ENCODE measurements around the gene MYO1B.

The MYO1B gene

DNA sequence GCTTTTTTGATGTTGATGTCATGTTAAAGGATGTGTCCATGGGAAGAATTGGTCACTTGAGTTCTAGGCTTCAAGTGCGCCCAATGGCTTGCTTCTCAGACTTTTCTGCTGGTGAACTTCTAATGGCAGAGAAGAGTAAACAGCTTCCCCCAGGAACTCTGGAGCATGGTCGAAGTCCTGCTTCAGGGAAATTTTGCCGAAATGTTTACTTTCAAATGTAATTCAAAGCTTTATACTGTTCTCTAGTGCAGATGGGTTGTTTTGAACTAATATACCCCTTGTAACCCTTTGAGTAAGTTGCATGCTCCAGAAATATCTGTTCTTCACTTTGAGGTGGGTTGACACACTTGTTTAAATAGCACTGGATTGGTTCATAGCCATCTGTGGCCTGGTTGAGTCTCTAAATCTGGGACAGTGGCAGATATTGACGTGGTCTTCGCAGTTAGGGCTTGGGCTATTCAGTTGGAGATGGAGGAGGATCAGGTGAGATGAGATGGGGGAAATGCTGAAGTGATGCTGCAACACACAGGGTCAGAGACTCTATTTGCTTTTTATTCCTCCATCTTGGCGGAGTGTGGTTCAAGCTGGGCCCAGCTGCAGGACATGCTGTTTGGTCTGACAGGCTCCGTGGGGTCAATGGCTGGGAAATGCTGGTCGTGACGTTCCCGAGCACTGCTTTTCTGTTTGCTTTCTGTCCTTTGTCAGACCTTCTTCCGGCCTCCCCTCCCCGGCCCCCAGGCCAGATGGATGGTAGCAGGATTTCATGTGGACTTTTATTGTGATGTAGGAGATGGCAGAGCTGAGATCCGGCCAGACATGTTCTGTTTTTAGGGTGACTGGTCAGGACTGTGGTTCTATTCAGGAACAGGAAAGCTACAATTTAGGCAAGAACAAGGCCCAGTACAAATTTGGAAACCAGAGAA, 35.9 kb downstream of the MYO1B start:
- TF ChIP-seq, protein P1, sequence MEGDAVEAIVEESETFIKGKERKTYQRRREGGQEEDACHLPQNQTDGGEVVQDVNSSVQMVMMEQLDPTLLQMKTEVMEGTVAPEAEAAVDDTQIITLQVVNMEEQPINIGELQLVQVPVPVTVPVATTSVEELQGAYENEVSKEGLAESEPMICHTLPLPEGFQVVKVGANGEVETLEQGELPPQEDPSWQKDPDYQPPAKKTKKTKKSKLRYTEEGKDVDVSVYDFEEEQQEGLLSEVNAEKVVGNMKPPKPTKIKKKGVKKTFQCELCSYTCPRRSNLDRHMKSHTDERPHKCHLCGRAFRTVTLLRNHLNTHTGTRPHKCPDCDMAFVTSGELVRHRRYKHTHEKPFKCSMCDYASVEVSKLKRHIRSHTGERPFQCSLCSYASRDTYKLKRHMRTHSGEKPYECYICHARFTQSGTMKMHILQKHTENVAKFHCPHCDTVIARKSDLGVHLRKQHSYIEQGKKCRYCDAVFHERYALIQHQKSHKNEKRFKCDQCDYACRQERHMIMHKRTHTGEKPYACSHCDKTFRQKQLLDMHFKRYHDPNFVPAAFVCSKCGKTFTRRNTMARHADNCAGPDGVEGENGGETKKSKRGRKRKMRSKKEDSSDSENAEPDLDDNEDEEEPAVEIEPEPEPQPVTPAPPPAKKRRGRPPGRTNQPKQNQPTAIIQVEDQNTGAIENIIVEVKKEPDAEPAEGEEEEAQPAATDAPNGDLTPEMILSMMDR (conservative IDR thresholded peaks at IDR 0.05), result no peak
- H3K27ac ChIP-seq, result no peak overlapping the region

DNA sequence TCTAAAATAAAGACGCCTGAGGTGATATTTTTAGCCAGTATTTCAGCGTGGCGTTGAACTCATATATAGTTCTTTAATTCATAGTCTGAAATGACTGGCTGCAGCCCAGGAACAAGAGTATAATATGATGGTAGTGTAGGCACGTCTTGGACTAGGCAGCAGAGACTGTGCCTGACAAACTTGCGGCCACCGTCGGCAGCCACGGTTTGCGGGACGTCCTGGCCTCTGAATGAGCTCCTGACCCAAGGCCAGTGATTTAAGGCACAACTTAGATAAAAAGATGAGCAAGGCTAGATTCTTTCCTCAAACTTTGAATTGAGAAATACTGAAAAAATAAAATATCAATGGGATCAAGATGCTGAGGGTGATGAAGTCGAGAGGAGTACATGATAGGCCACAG, 40.0 kb downstream of the MYO1B start:
- H3K27ac ChIP-seq, result no peak overlapping the region
- TF ChIP-seq, protein P1 (conservative IDR thresholded peaks at IDR 0.05), result no peak

DNA sequence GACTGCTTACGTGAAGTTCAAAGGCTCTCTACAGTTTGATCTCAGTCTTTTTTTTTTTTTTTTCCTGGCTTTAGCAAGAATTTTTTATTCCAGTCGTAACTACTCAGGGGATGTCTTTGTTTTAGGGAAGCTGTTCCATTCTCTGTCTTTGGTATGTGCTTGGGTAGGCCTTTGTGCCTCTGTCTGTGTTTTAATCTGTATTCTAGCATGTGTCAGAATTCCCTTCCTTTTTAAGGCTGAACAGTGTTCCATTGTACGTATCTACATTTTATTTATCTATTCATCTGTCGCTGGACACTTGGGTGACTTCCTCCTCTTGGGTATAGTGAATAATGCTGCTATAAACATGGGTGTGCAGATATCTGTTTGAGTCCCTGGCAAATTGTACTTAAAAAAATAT, 42.6 kb downstream of the MYO1B start:
- TF ChIP-seq, protein P1 (conservative IDR thresholded peaks at IDR 0.05), result no peak
- no peak overlapping the region for H3K27ac ChIP-seq

DNA sequence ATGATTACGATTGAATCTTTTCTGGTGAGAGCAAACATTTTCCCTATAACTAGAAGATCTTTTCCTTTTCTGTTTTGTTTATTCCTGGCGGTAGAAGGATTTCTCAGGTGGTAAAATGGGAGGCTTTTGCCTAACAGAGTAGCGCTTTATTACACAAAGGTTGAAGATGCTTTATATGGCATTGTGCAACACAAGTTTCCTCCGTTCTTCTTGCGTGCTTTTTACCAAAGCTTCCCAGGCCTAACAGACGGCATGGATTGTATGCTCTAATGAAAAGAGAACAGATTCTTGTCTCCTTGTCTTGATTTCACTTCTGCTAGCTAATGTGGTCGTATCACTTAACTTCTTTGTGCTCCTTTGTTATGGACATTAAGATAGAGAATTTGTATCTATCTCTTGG, 43.8 kb downstream of the MYO1B start:
- H3K27ac ChIP-seq, result no peak overlapping the region
- TF ChIP-seq, protein P1 (conservative IDR thresholded peaks at IDR 0.05), result no peak

DNA sequence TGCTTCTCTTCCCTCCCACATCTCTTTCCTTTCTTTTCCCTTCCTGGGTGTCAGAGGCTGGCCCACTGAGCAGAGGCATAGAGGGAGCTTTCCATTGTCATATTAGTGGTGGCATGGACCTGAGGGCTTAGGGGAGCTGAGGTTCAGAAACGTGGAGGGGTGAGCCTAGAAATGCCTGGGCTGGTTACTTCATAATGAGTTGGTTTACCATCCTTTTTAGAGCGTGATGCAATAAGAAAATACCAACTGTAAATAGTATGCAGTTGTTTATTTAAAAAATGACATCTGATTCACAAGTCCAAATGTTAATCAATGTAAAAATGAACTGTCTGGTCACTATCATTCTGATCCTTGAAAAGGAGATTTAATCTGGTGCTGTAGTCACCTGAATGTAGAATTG, 46.3 kb downstream of the MYO1B start:
- TF ChIP-seq, protein P1 (conservative IDR thresholded peaks at IDR 0.05), result no peak
- H3K27ac ChIP-seq, result no peak overlapping the region

DNA sequence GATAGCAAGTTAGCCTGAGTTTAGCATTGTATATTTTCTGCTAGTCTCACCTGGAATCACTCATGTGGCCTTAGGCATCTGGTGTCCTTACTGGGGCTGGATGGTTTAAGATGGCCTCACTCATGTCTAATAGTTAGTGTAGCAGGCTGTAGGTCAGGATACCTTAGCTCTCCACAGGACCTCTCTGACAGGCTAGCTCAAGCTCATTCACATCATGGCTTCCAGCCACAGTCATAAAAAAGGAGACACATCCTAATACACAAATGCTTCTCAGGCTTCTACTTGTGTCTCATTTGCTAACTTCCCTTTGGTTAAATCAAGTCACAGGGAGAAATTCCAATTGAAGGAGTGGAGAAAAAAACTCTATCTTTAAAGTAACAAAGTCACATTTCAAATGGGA, 47.7 kb downstream of the MYO1B start:
- H3K27ac ChIP-seq, result no peak overlapping the region
- TF ChIP-seq, protein P1 (conservative IDR thresholded peaks at IDR 0.05), result no peak

DNA sequence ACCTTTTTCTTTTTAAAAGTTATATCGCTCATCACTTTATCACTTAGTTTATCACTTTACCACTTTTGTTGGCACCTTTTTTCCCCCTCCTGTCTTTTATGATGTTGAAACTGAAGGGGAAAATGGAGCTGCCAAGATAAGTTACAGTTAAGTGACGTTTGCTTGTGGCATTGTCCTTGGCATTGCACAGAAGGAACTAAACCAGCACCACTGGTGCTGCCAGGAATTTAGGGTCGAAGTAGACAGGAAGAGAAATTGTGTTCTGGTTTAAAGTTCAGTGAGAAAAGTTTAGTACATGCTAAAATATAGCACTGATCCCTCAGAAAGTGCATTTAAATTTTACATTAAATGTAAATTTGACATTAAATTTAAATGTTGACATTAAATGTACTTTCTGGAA, 49.9 kb downstream of the MYO1B start:
- no peak overlapping the region for H3K27ac ChIP-seq
- TF ChIP-seq, protein P1 (conservative IDR thresholded peaks at IDR 0.05), result no peak
